Cardiac septum (tissue), 1 donor: ENCODE results near the gene DGKQ. TPM values are rescaled to one million over a fixed set of nuclear protein-coding genes. Genes with fewer than 3 reads are reported as not detected.
"Not testable (repeated sequence)": the region's sequence is repeated elsewhere in the genome, so short reads cannot be mapped to it uniquely, and the experiment has no call there.

Experiments used
- DNase-seq: peaks from one replicate; pipeline ENCODE4 v3.0.0-alpha.2; 2020; ENCODE audit warnings: low spot score
- intact Hi-C: fragments of 100-400 bp; cut with DNase I; formaldehyde crosslinking; loops from one replicate; pipeline ENCODE4 v1.14.0; 2022
- total RNA-seq: library from RNA; stranded (reverse); fragmentation: NEBNext Ultra II Directional; extraction: Animal tissue kit (Norgen Biotek cat#: 25700); gene quantifications from one replicate; pipeline ENCODE4 v1.2.1, GENCODE V29; 2021
- donor health status: DM: no; HTN: no; CAD: no.

Gene DGKQ
- total RNA-seq, 1 donor from 2014 or later: 5.2 TPM

- intact Hi-C loops: no loop called here
- DNase-seq: no peak
These were observed 37.1 kb upstream of the DGKQ start for GRCh38 chr4:1010395-1011021.

- peak; percentile 87 for DNase-seq
- intact Hi-C loops: loop anchor here (5.0 kb wide), 1 partner anchor 338 kb away; the partner anchor contains the start of gene UVSSA
These were observed 36.4 kb upstream of the DGKQ start for GRCh38 chr4:1009542-1010394.

- no peak for DNase-seq
- intact Hi-C loops: loop anchor here (5.0 kb wide), 1 partner anchor 338 kb away; the partner anchor contains the start of gene UVSSA
These were observed 35.6 kb upstream of the DGKQ start for GRCh38 chr4:1008840-1009541.

GRCh38 chr4:1006856-1007255 lies 33.5 kb upstream of the DGKQ start:
- DNase-seq: no peak
- intact Hi-C loops: loop anchor here (5.0 kb wide), 1 partner anchor 340 kb away; the partner anchor contains the start of gene UVSSA

GRCh38 chr4:1004557-1005485 lies 31.5 kb upstream of the DGKQ start:
- intact Hi-C loops: loop anchor here (5.0 kb wide), 1 partner anchor 342 kb away; the partner anchor contains the start of gene UVSSA

GRCh38 chr4:1004071-1004418 lies 30.7 kb upstream of the DGKQ start:
- DNase-seq: no peak
- intact Hi-C loops: no loop called here

More at GRCh38 chr4:1004557-1005485, 31.5 kb upstream of the DGKQ start:
- DNase-seq: no peak

GRCh38 chr4:1003271-1004070 lies 30.1 kb upstream of the DGKQ start:
- intact Hi-C loops: no loop called here

GRCh38 chr4:1002631-1003251 lies 29.4 kb upstream of the DGKQ start:
- no peak for DNase-seq
- intact Hi-C loops: no loop called here

More at GRCh38 chr4:1003271-1004070, 30.1 kb upstream of the DGKQ start:
- DNase-seq: no peak

- intact Hi-C loops: no loop called here
- no peak for DNase-seq
These were observed 28.8 kb upstream of the DGKQ start for GRCh38 chr4:1002131-1002630.

GRCh38 chr4:1001561-1002130 lies 28.3 kb upstream of the DGKQ start:
- DNase-seq: no peak
- intact Hi-C loops: no loop called here

GRCh38 chr4:1000686-1001260 lies 27.4 kb upstream of the DGKQ start:
- no peak for DNase-seq
- intact Hi-C loops: no loop called here

- DNase-seq: no peak
- intact Hi-C loops: no loop called here
These were observed 26.6 kb upstream of the DGKQ start for GRCh38 chr4:999882-1000425.

GRCh38 chr4:999240-999863 lies 26.0 kb upstream of the DGKQ start:
- intact Hi-C loops, DNase-seq: not testable (repeated sequence)

GRCh38 chr4:998096-998691 lies 24.8 kb upstream of the DGKQ start:
- intact Hi-C loops: no loop called here
- no peak for DNase-seq

GRCh38 chr4:997375-998071 lies 24.2 kb upstream of the DGKQ start:
- no peak for DNase-seq
- intact Hi-C loops: no loop called here
